IPS DF 6.9 (cell line): ENCODE results near the gene AMFR.

Experiments used
- DNase-seq: peaks from one replicate; pipeline ENCODE4 v3.0.0-alpha.2; 2013; ENCODE audit warnings: low read depth, low spot score
- H3K27ac ChIP-seq: one replicate; pipeline ENCODE4 v1.5.1; 2013; ENCODE audit warnings: low read length, control low read depth
- H3K27me3 ChIP-seq: 2 replicates; pipeline ENCODE4 v1.6.1; 2013; ENCODE audit warnings: mild to moderate bottlenecking, low read length; ENCODE audit not compliant: control insufficient read depth, insufficient read depth
- H3K36me3 ChIP-seq: 2 replicates; pipeline ENCODE4 v1.6.1; 2013; ENCODE audit warnings: low read length; ENCODE audit not compliant: control insufficient read depth, insufficient read depth
- H3K4me1 ChIP-seq: 2 replicates; pipeline ENCODE4 v1.6.1; 2013; ENCODE audit warnings: low read length; ENCODE audit not compliant: control insufficient read depth, insufficient read depth
- H3K4me3 ChIP-seq: 2 replicates; pipeline ENCODE4 v1.5.1; 2013; ENCODE audit warnings: mild to moderate bottlenecking, low read length
- H3K9me3 ChIP-seq: 2 replicates; pipeline ENCODE4 v1.6.1; 2013; ENCODE audit warnings: low read length, inconsistent platforms; ENCODE audit not compliant: control insufficient read depth, insufficient read depth
- WGBS: extraction: QIAGEN DNeasy Blood & Tissue Kit; methylation state at CpG from one replicate; pipeline ENCODE4 v1.1.7; 2013; ENCODE audit warnings: mixed read lengths, missing lambda C conversion rate; ENCODE audit not compliant: insufficient read length, insufficient coverage; 5-methylcytosine and 5-hydroxymethylcytosine counted together

The AMFR gene

DNA sequence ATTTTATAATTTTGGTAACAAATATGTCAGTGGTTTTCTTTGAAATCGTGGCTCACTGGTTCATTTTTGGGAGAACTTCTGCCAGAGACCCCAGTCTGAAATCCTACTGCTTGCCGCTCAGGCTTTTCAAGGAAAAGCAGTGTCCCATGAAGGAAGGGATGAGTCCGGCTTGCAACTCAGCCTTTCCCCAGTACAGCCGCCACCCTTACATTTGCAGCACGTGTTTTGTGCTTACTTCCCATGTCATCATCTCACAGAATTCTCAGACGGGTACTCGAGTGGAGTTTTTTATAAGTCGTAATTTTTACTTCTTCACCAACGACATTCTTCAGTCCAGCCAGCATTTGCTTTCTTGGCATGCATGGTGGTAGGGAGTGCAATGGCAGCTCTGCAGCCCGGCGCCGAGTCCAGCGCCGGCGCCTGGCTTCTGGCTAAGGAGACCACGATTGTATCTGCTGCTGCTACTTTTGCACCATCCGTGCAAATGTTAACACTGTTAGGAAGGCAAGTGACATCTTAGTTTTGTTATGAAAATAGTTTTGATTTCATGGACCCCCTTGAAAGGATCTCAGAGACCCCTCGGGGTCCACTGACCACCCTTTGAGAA, 111.0 kb downstream of the AMFR start:
- Histone ChIP-seq H3K27me3 (no peaks in the 10 kb centered on the region), H3K4me3 (no peak overlapping the region), H3K4me1 (no peaks in the 10 kb centered on the region), H3K27ac (no peak overlapping the region), H3K9me3 (no peaks in the 10 kb centered on the region), H3K36me3 (no peaks in the 10 kb centered on the region)
- DNase-seq = no peak
- WGBS = no CpG with 5 or more reads among the region's 18 CpGs

DNA sequence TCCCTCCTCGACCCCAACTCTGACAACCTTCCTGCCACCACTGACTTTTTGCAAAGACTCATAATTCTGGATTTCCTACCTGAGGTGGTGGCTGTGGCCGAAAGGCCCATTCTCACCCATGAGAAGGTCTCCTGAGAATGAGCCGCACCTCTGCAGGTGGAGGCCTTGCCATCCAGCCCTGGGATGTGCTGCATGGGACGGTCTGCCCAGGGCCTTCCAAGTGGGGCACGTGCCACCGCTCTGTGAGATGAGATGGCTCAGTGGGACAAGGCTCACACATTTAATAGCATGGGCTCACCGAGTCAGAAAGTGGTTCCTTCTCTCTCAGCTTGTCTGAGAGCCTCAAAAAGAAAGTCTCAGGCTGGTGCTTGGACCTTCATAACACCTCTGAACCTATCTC, 112.8 kb downstream of the AMFR start:
- H3K27ac ChIP-seq = no peak overlapping the region
- no peaks in the 10 kb centered on the region for H3K9me3 ChIP-seq
- H3K36me3 ChIP-seq = no peaks in the 10 kb centered on the region
- no peaks in the 10 kb centered on the region for H3K27me3 ChIP-seq
- DNase-seq = no peak
- no peaks in the 10 kb centered on the region for H3K4me1 ChIP-seq
- no peak overlapping the region for H3K4me3 ChIP-seq
- no CpG with 5 or more reads among the region's 7 CpGs for WGBS

DNA sequence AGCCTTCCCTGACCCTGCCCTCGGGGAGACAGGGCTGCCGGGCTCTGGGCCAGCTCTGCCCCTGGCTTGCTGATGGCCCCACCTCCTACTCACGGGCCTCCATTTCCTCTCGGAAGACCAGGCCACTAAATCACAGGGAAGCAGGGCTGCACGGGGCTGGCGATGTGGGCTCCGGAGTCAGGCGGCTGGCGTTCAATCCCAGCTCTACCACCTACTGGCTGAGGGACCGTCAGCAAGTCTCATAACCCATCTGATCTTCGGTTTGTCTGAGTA, 113.4 kb downstream of the AMFR start:
- Histone ChIP-seq H3K36me3 (no peaks in the 10 kb centered on the region), H3K9me3 (no peaks in the 10 kb centered on the region), H3K4me3 (no peak overlapping the region), H3K4me1 (no peaks in the 10 kb centered on the region), H3K27me3 (no peaks in the 10 kb centered on the region), H3K27ac (no peak overlapping the region)
- no CpG with 5 or more reads among the region's 11 CpGs for WGBS
- DNase-seq = no peak
